SK-N-SH (cell line): ENCODE data around the gene NR1H2.

Source experiments
- RCOR1 ChIP-seq: fragments of 150-350 bp; IDR thresholded peaks from 2 replicates; pipeline ENCODE4 v1.6.1; 2017; ENCODE audit warnings: antibody characterized with exemption, low read length
- SIN3A ChIP-seq: IDR thresholded peaks from 2 replicates; pipeline ENCODE4 v1.6.1; 2012; ENCODE audit warnings: low read depth, mild to moderate bottlenecking, low read length, moderate library complexity, borderline replicate concordance
- TCF12 ChIP-seq: IDR thresholded peaks from 2 replicates; pipeline ENCODE4 v1.4.0; 2012
- TF ChIP-seq, protein P1 (sequence below): fragments of 200-600 bp; sonication (generic); IDR thresholded peaks from 2 replicates; pipeline ENCODE4 v1.6.1; 2017; ENCODE audit warnings: antibody characterized with exemption, mild to moderate bottlenecking, moderate library complexity
- TF ChIP-seq, protein P2 (sequence below): IDR thresholded peaks from 2 replicates; pipeline ENCODE4 v1.6.1; 2012; ENCODE audit warnings: mild to moderate bottlenecking, low read depth, low read length, moderate library complexity
- TF ChIP-seq, protein P3 (sequence below): IDR thresholded peaks from 2 replicates; pipeline ENCODE4; 2012
- TF ChIP-seq, protein P4 (sequence below): fragments of 150-350 bp; IDR thresholded peaks from 2 replicates; pipeline ENCODE4 v1.6.1; 2016; ENCODE audit warnings: mild to moderate bottlenecking, low read depth, low read length

DNA sequence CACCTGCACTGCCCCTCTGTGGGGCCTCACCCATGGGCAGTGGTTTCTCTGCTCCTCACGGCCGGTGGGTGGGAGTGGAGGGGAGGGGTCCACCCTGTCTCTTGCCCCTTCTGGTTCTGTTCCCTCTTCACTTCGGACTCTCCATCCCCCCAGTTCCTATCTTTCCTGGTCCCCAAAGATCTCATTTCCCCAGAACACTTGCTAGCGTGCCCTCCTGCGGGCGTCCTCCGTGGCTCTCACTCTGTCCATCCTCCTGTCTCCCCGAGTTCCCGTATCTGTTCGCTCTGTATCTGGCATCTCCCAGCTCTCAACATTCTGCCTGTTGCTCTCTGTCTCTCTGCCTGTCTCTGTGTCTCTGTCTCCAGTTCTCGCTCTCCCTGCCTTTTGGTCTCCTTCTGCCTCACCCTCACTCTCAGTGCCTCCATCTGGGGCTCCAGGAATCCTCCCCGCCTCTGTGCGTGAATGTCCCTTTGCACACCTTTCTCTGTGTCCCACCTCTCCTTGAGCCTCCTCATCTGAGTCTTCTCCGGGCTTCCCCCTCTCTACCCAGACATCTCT lies 42.8 kb downstream of the NR1H2 start:
- TF ChIP-seq, protein P1, sequence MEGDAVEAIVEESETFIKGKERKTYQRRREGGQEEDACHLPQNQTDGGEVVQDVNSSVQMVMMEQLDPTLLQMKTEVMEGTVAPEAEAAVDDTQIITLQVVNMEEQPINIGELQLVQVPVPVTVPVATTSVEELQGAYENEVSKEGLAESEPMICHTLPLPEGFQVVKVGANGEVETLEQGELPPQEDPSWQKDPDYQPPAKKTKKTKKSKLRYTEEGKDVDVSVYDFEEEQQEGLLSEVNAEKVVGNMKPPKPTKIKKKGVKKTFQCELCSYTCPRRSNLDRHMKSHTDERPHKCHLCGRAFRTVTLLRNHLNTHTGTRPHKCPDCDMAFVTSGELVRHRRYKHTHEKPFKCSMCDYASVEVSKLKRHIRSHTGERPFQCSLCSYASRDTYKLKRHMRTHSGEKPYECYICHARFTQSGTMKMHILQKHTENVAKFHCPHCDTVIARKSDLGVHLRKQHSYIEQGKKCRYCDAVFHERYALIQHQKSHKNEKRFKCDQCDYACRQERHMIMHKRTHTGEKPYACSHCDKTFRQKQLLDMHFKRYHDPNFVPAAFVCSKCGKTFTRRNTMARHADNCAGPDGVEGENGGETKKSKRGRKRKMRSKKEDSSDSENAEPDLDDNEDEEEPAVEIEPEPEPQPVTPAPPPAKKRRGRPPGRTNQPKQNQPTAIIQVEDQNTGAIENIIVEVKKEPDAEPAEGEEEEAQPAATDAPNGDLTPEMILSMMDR = no peak
- no peak for TF ChIP-seq RCOR1
- TF ChIP-seq, protein P2, sequence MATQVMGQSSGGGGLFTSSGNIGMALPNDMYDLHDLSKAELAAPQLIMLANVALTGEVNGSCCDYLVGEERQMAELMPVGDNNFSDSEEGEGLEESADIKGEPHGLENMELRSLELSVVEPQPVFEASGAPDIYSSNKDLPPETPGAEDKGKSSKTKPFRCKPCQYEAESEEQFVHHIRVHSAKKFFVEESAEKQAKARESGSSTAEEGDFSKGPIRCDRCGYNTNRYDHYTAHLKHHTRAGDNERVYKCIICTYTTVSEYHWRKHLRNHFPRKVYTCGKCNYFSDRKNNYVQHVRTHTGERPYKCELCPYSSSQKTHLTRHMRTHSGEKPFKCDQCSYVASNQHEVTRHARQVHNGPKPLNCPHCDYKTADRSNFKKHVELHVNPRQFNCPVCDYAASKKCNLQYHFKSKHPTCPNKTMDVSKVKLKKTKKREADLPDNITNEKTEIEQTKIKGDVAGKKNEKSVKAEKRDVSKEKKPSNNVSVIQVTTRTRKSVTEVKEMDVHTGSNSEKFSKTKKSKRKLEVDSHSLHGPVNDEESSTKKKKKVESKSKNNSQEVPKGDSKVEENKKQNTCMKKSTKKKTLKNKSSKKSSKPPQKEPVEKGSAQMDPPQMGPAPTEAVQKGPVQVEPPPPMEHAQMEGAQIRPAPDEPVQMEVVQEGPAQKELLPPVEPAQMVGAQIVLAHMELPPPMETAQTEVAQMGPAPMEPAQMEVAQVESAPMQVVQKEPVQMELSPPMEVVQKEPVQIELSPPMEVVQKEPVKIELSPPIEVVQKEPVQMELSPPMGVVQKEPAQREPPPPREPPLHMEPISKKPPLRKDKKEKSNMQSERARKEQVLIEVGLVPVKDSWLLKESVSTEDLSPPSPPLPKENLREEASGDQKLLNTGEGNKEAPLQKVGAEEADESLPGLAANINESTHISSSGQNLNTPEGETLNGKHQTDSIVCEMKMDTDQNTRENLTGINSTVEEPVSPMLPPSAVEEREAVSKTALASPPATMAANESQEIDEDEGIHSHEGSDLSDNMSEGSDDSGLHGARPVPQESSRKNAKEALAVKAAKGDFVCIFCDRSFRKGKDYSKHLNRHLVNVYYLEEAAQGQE = no peak
- TF ChIP-seq, protein P3, sequence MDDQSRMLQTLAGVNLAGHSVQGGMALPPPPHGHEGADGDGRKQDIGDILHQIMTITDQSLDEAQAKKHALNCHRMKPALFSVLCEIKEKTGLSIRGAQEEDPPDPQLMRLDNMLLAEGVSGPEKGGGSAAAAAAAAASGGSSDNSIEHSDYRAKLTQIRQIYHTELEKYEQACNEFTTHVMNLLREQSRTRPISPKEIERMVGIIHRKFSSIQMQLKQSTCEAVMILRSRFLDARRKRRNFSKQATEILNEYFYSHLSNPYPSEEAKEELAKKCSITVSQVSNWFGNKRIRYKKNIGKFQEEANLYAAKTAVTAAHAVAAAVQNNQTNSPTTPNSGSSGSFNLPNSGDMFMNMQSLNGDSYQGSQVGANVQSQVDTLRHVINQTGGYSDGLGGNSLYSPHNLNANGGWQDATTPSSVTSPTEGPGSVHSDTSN = no peak
- TF ChIP-seq, protein P4, sequence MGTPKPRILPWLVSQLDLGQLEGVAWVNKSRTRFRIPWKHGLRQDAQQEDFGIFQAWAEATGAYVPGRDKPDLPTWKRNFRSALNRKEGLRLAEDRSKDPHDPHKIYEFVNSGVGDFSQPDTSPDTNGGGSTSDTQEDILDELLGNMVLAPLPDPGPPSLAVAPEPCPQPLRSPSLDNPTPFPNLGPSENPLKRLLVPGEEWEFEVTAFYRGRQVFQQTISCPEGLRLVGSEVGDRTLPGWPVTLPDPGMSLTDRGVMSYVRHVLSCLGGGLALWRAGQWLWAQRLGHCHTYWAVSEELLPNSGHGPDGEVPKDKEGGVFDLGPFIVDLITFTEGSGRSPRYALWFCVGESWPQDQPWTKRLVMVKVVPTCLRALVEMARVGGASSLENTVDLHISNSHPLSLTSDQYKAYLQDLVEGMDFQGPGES = no peak
- TF ChIP-seq TCF12 = no peak
- no peak for TF ChIP-seq SIN3A
